HPDE6-E6E7 (cell line): ENCODE measurements around the gene NCAPG.

Experiments used
- DNase-seq: peaks from one replicate; pipeline ENCODE4 v3.0.0; 2011; ENCODE audit warnings: missing footprints; ENCODE audit errors: extremely low spot score

NCAPG gene

GRCh38 chr4:17810260-17811077 lies at the start of gene NCAPG, which contains the start of gene DCAF16:
TSS of gene NCAPG (plus strand) at chr4:17810979. CDS start at chr4:17811078, 99 bp downstream.
TSS of gene DCAF16 (minus strand) at chr4:17810757. CDS start at chr4:17804141, 6,616 bp downstream.
- peak; percentile 95 for DNase-seq

GRCh38 chr4:17761062-17761461 lies 49.7 kb upstream of the NCAPG start:
- DNase-seq = no peak

GRCh38 chr4:17762726-17763125 lies 48.1 kb upstream of the NCAPG start:
- DNase-seq = no peak

GRCh38 chr4:17763416-17763815 lies 47.4 kb upstream of the NCAPG start:
- DNase-seq = no peak

GRCh38 chr4:17763931-17764330 lies 46.8 kb upstream of the NCAPG start:
- no peak for DNase-seq

- DNase-seq = no peak
These were observed 45.1 kb upstream of the NCAPG start for GRCh38 chr4:17765514-17766286.

GRCh38 chr4:17766826-17767458 lies 43.8 kb upstream of the NCAPG start:
- DNase-seq = no peak

- DNase-seq = no peak
These were observed 41.2 kb upstream of the NCAPG start for GRCh38 chr4:17769406-17770174.

GRCh38 chr4:17770845-17771244 lies 39.9 kb upstream of the NCAPG start:
- DNase-seq = no peak

GRCh38 chr4:17771284-17771908 lies 39.4 kb upstream of the NCAPG start:
- DNase-seq = no peak

- no peak for DNase-seq
These were observed 37.6 kb upstream of the NCAPG start for GRCh38 chr4:17773135-17773698.

GRCh38 chr4:17778431-17778830 lies 32.3 kb upstream of the NCAPG start:
- no peak for DNase-seq

- DNase-seq = no peak
These were observed 30.1 kb upstream of the NCAPG start for GRCh38 chr4:17780501-17781299.

GRCh38 chr4:17781300-17782287 lies 29.2 kb upstream of the NCAPG start, which contains the start of gene FAM184B:
TSS of gene FAM184B (minus strand) at chr4:17781621. CDS start at chr4:17781299, 322 bp downstream.
- DNase-seq = no peak

- DNase-seq = no peak
These were observed 24.9 kb upstream of the NCAPG start for GRCh38 chr4:17785858-17786257.

- no peak for DNase-seq
These were observed 24.2 kb upstream of the NCAPG start for GRCh38 chr4:17786567-17786966.

- no peak for DNase-seq
These were observed 23.5 kb upstream of the NCAPG start for GRCh38 chr4:17787315-17787714.

- no peak for DNase-seq
These were observed 21.8 kb upstream of the NCAPG start for GRCh38 chr4:17788956-17789355.

- no peak for DNase-seq
These were observed 16.0 kb upstream of the NCAPG start for GRCh38 chr4:17794730-17795129.
